A549 (cell line): ENCODE results near the gene SLC35F3. TPM values are rescaled to one million over a fixed set of nuclear protein-coding genes. Genes with fewer than 3 reads are reported as not detected.

Source experiments
- ATAC-seq, 2 experiments: fragments of 200-7000 bp in 1 of 2; fragments of >200 bp in 1 of 2; cut with Nextera tagmentation in 1 of 2; cut with Tn5 transposase in 1 of 2; 3 replicates each; pipeline versions ENCODE4 v1.8.0 to v1.9.1; 2018 to 2020; ENCODE audit warnings: mild to moderate bottlenecking in 1 of 2, moderate library complexity in 1 of 2
- CTCF ChIA-PET: fragments of 300-600 bp; sonication (Branson Sonifier 250); formaldehyde crosslinking; extraction: SDS; loops from one replicate; lab custom pipeline; 2021; ENCODE audit warnings: antibody characterized with exemption, inconsistent platforms; lab: Yijun Ruan, JAX
- POLR2A ChIA-PET: fragments of 350-600 bp; formaldehyde crosslinking; extraction: SDS; loops from one replicate; lab custom pipeline; 2021; ENCODE audit warnings: antibody characterized with exemption, inconsistent platforms; lab: Yijun Ruan, JAX
- DNase-seq, 2 experiments: peaks; one replicate each; pipeline versions ENCODE4 v3.0.0 to v3.0.0-alpha.2; 2011 to 2016; ENCODE audit warnings: low read depth in 1 of 2, low spot score in 1 of 2
- FAIRE-seq: peaks from 2 replicates; lab custom pipeline; 2011; peaks lifted over from hg19 to GRCh38; lab: Jason Lieb, UNC
- H3K27ac ChIP-seq, 2 experiments: fragments of >200 bp; sonication (Bioruptor Twin); formaldehyde crosslinking; 3 replicates each; pipeline ENCODE4 v1.5.1; 2016 to 2017
- H3K4me1 ChIP-seq: fragments of >200 bp; sonication (Bioruptor Twin); formaldehyde crosslinking; 3 replicates; pipeline ENCODE4 v1.6.1; 2016
- H3K4me2 ChIP-seq: fragments of >200 bp; sonication (Bioruptor Twin); formaldehyde crosslinking; 3 replicates; pipeline ENCODE4 v1.6.1; 2016
- H3K4me3 ChIP-seq: fragments of >200 bp; sonication (Bioruptor Twin); formaldehyde crosslinking; 3 replicates; pipeline ENCODE4 v1.5.1; 2016
- H3K9me3 ChIP-seq: fragments of >200 bp; sonication (Bioruptor Twin); formaldehyde crosslinking; 3 replicates; pipeline ENCODE4 v1.6.1; 2016
- BCL3 ChIP-seq: fragments of >200 bp; sonication (Bioruptor Twin); formaldehyde crosslinking; IDR thresholded peaks from 3 replicates; pipeline ENCODE4 v1.6.1; 2016
- BHLHE40 ChIP-seq: IDR thresholded peaks from 2 replicates; pipeline ENCODE4 v1.6.1; 2012; ENCODE audit warnings: low read depth, low read length, inconsistent platforms
- CBX2 ChIP-seq: fragments of 200-600 bp; sonication (generic); IDR thresholded peaks from 2 replicates; pipeline ENCODE4 v1.6.1; 2016; ENCODE audit warnings: low read depth, mild to moderate bottlenecking, borderline replicate concordance
- CBX8 ChIP-seq: fragments of 200-600 bp; sonication (generic); IDR thresholded peaks from 2 replicates; pipeline ENCODE4 v1.6.1; 2016
- CTCF ChIP-seq: fragments of >200 bp; sonication (Bioruptor Twin); formaldehyde crosslinking; IDR thresholded peaks from 3 replicates; pipeline ENCODE4 v1.5.1; 2016
- EHMT2 ChIP-seq: fragments of 200-600 bp; sonication (generic); IDR thresholded peaks from 2 replicates; pipeline ENCODE4 v1.6.1; 2016; ENCODE audit warnings: antibody characterized with exemption, low read depth, mild to moderate bottlenecking, moderate library complexity
- FOSB ChIP-seq: fragments of 250-450 bp; sonication (Bioruptor Pico); IDR thresholded peaks from 2 replicates; pipeline ENCODE4 v1.5.0; 2020; ENCODE audit warnings: mild to moderate bottlenecking, moderate library complexity
- FOSL2 ChIP-seq, 2 experiments: fragments of 450-650 bp in 1 of 2; fragments of >200 bp in 1 of 2; sonication (Bioruptor Twin) in 1 of 2; formaldehyde crosslinking; IDR thresholded peaks; 2 replicates each; pipeline versions ENCODE4 v1.5.0 to v1.6.1; 2016 to 2020; ENCODE audit warnings: mild to moderate bottlenecking in 1 of 2, moderate library complexity in 1 of 2
- HOXA7 ChIP-seq: fragments of 250-450 bp; sonication (Bioruptor Pico); IDR thresholded peaks from 2 replicates; pipeline ENCODE4 v1.5.0; 2020; ENCODE audit warnings: mild to moderate bottlenecking, moderate library complexity
- KDM1A ChIP-seq: fragments of 200-600 bp; sonication (generic); IDR thresholded peaks from 2 replicates; pipeline ENCODE4 v1.6.1; 2016; ENCODE audit warnings: low read depth, mild to moderate bottlenecking
- MAZ ChIP-seq: fragments of 150-350 bp; IDR thresholded peaks from 2 replicates; pipeline ENCODE4 v1.6.1; 2014; ENCODE audit warnings: antibody characterized with exemption, low read depth, low read length, borderline replicate concordance
- NFE2L2 ChIP-seq: fragments of 150-350 bp; conservative IDR thresholded peaks from 2 replicates; pipeline ENCODE4 v1.6.1; 2014; ENCODE audit warnings: low read length
- NR3C1 ChIP-seq: fragments of >200 bp; sonication (Bioruptor Twin); formaldehyde crosslinking; IDR thresholded peaks from 3 replicates; pipeline ENCODE4 v1.6.1; 2017
- PHF8 ChIP-seq: fragments of 200-600 bp; sonication (generic); IDR thresholded peaks from 2 replicates; pipeline ENCODE4 v1.6.1; 2016; ENCODE audit warnings: low read depth, mild to moderate bottlenecking, antibody characterized with exemption, moderate library complexity, borderline replicate concordance
- POLR2A ChIP-seq: IDR thresholded peaks from 2 replicates; pipeline ENCODE4 v1.6.1; 2012; ENCODE audit warnings: mild to moderate bottlenecking, low read length
- RCOR1 ChIP-seq: fragments of 150-350 bp; IDR thresholded peaks from 2 replicates; pipeline ENCODE4 v1.6.1; 2014; ENCODE audit warnings: antibody characterized with exemption, low read length, low read depth
- SMC3 ChIP-seq: fragments of >200 bp; sonication (Bioruptor Twin); formaldehyde crosslinking; IDR thresholded peaks from 3 replicates; pipeline ENCODE4 v1.6.1; 2018; ENCODE audit warnings: inconsistent platforms
- SREBF2 ChIP-seq: fragments of 450-650 bp; IDR thresholded peaks from 2 replicates; pipeline ENCODE4 v1.6.1; 2014; ENCODE audit warnings: mild to moderate bottlenecking, moderate library complexity
- USF2 ChIP-seq: fragments of 450-650 bp; IDR thresholded peaks from 2 replicates; pipeline ENCODE4 v1.6.1; 2014; ENCODE audit warnings: antibody characterized with exemption
- WGBS: methylation state at CpG from one replicate; pipeline ENCODE4 v1.1.6; 2017; ENCODE audit errors: missing lambda C conversion rate; 5-methylcytosine and 5-hydroxymethylcytosine counted together
- polyA plus RNA-seq, 4 experiments: library from polyadenylated mRNA; depleted of rRNA in 3 of 4; stranded (reverse); fragments of >200 nt; fragmentation: RNase III in 1 of 4; extraction: RNeasy Plus Mini Kit Qiagen cat#74134 plus additional on column Dnase treatment in 1 of 4; gene quantifications; 2 replicates in 3 of 4; 3 replicates in 1 of 4; pipeline ENCODE4 v1.2.3, GENCODE V29; 2011 to 2017
- TF ChIP-seq, protein P1 (sequence below): fragments of >200 bp; sonication (Bioruptor Twin); formaldehyde crosslinking; IDR thresholded peaks from 2 replicates; pipeline ENCODE4 v1.6.1; 2016
- TF ChIP-seq, protein P2 (sequence below): IDR thresholded peaks from 2 replicates; pipeline ENCODE4 v1.6.1; 2012
- TF ChIP-seq, protein P3 (sequence below): IDR thresholded peaks from 2 replicates; pipeline ENCODE4 v1.6.1; 2012

The SLC35F3 gene
- polyA plus RNA-seq, 2 of the 4 experiments (the other 2 are of a cell fraction): 5.5 to 7.8 TPM

DNA sequence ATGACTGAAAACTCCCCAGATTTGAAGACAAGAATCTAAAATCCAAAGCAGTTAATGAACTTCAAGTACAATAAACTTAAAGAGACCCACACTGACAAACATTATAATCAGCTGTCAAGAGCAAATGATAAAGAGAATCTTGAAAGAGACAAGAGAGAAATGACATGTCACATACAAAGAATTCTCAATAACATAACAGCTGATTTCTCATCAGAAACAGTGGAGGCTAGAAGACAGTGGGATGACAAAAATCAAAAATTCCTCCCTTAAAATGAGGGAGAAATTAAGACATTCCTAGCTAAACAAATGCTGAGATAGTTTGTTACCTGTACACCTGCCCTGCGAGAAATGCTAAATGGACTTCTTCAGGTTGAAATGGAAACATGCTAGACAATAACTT lies 432.8 kb downstream of the SLC35F3 start:
- Histone ChIP-seq H3K4me3 (no peak overlapping the region), H3K9me3 (peaks cover 48% of the 10 kb centered on the region), H3K27ac (no peak overlapping the region), H3K4me2 (no peak overlapping the region), H3K4me1 (no peaks in the 10 kb centered on the region)
- POLR2A ChIA-PET: no interaction called here
- FAIRE-seq (no peak), DNase-seq (no peak), ATAC-seq (no peak)
- TF ChIP-seq CTCF (no peak), RCOR1 (no peak), USF2 (no peak), FOSL2 (IDR thresholded peaks at IDR 0.05) (no peak), FOSL2 (CRISPR knock-in tag; IDR thresholded peaks at IDR 0.05) (no peak), POLR2A (no peak), SREBF2 (no peak), EHMT2 (no peak), SMC3 (no peak), BCL3 (no peak), KDM1A (no peak), PHF8 (no peak), CBX2 (no peak), NFE2L2 (no peak), CBX8 (no peak), MAZ (no peak), FOSB (CRISPR knock-in tag) (no peak)
- TF ChIP-seq, protein P1, sequence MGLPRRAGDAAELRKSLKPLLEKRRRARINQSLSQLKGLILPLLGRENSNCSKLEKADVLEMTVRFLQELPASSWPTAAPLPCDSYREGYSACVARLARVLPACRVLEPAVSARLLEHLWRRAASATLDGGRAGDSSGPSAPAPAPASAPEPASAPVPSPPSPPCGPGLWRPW: no peak
- TF ChIP-seq, protein P2, sequence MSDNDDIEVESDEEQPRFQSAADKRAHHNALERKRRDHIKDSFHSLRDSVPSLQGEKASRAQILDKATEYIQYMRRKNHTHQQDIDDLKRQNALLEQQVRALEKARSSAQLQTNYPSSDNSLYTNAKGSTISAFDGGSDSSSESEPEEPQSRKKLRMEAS: no peak
- TF ChIP-seq, protein P3, sequence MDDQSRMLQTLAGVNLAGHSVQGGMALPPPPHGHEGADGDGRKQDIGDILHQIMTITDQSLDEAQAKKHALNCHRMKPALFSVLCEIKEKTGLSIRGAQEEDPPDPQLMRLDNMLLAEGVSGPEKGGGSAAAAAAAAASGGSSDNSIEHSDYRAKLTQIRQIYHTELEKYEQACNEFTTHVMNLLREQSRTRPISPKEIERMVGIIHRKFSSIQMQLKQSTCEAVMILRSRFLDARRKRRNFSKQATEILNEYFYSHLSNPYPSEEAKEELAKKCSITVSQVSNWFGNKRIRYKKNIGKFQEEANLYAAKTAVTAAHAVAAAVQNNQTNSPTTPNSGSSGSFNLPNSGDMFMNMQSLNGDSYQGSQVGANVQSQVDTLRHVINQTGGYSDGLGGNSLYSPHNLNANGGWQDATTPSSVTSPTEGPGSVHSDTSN: no peak
- CTCF ChIA-PET: interaction anchor here (1.3 to 2.0 kb wide), 2 partner anchors 11 to 27 kb away, joined by 4 to 10 read pairs; no protein-coding TSS in a partner anchor
- 88% methylated on average over 1 of the region's 1 CpG for WGBS

- Histone ChIP-seq H3K4me3 (no peak overlapping the region), H3K27ac (no peak overlapping the region), H3K4me2 (no peak overlapping the region), H3K4me1 (no peaks in the 10 kb centered on the region), H3K9me3 (peaks cover 43% of the 10 kb centered on the region)
- ChIA-PET POLR2A (no interaction called here), CTCF (interaction anchor here (1.5 kb wide), 1 partner anchor 12 kb away, joined by 3 read pairs; no protein-coding TSS in a partner anchor)
- TF ChIP-seq, protein P1: no peak
- TF ChIP-seq NR3C1: no peak
- no peak for TF ChIP-seq HOXA7 (CRISPR knock-in tag)
- TF ChIP-seq BHLHE40: no peak
- TF ChIP-seq EHMT2: no peak
- FAIRE-seq (no peak), DNase-seq (no peak), ATAC-seq (no peak)
- 15% methylated on average over 2 of the region's 2 CpGs for WGBS
Measured at GRCh38 chr1:234340528-234340927, 436.1 kb downstream of the SLC35F3 start.
